GM18861 (cell line): ENCODE measurements around the gene EIF3CL.
"Not testable (repeated sequence)": the region's sequence is repeated elsewhere in the genome, so short reads cannot be mapped to it uniquely, and the experiment has no call there.

ENCODE experiments used
- ATAC-seq: cut with Tn5 transposase; IDR thresholded peaks from one replicate; pipeline ENCODE4 v1.9.1; 2021; ENCODE audit not compliant: unreplicated experiment

EIF3CL gene

GRCh38 chr16:28363408-28363807 lies 40.2 kb downstream of the EIF3CL start, which contains the start of gene NPIPB6:
Gene NPIPB6 (minus strand): TSS chr16:28363508. CDS start chr16:28362822, 686 bp downstream.
- ATAC-seq, result not testable (repeated sequence)

DNA sequence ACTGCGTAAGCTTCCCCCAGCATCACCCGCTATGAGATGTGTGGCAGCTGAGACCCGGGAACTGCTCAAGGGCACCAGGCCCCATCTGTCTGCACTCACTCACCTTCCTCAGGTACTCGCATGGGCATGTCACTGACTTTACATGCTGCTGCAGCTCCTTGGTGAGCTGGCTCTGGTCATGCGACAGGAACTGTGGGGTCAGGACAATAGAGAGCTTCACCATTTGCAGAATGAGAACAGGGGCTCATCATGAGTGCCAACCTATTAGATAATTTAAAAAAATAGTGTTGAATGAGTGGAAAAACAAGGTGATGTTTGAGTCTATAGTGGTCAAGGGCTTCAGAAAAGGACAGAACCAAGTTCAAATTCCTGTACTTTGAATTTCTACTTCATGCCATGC lies 41.0 kb downstream of the EIF3CL start:
- not testable (repeated sequence) for ATAC-seq

GRCh38 chr16:28338230-28338629 lies 65.4 kb downstream of the EIF3CL start:
- ATAC-seq, result not testable (repeated sequence)

GRCh38 chr16:28336940-28337710 lies 66.5 kb downstream of the EIF3CL start:
- not testable (repeated sequence) for ATAC-seq

DNA sequence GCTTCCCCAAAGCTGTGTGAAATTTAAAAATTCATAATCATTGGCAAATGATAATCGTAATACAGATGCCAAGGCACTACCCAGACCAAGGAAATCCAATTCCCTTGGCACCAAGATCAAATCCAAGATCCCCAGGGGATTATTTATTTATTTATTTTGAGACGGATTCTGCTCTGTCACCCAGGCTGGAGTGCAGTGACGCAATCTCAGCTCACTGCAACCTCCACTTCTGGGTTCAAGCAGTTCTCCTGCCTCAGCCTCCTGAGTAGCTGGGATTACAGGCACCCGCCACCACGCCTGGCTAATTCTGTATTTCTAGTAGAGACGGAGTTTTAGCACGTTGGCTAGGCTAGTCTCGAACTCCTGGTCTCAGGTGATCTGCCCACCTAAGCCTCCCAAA lies 68.0 kb downstream of the EIF3CL start:
- ATAC-seq, result not testable (repeated sequence)

GRCh38 chr16:28332632-28333031 lies 71.0 kb downstream of the EIF3CL start:
- not testable (repeated sequence) for ATAC-seq

DNA sequence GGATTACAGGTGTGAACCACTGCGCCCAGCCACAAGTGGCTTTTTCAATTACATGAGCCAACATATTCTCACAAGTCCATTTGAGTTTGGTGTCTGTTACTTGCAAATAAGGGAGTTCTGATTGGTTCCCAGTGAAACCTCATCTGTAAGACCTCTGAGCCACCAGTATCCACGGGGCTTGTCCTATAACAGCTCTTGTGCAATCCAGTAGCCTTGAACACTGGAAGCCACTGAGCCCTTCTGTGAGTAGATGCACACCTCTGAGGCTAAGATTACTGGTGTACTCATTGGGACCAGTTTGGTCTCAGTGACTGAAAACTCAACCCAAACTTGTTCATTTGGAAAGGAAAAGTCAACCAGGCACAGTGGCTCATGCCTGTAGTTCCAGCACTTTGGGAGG lies 72.7 kb downstream of the EIF3CL start:
- ATAC-seq, result not testable (repeated sequence)

- ATAC-seq, result not testable (repeated sequence)
Observed at GRCh38 chr16:28330232-28330631, 73.4 kb downstream of the EIF3CL start.
